Measurements from ENCODE around the gene GMDS.

GMDS gene

GRCh38 chr6:1790684-1791083 lies 454.7 kb downstream of the GMDS start:
- TF ChIP-seq, protein P1, sequence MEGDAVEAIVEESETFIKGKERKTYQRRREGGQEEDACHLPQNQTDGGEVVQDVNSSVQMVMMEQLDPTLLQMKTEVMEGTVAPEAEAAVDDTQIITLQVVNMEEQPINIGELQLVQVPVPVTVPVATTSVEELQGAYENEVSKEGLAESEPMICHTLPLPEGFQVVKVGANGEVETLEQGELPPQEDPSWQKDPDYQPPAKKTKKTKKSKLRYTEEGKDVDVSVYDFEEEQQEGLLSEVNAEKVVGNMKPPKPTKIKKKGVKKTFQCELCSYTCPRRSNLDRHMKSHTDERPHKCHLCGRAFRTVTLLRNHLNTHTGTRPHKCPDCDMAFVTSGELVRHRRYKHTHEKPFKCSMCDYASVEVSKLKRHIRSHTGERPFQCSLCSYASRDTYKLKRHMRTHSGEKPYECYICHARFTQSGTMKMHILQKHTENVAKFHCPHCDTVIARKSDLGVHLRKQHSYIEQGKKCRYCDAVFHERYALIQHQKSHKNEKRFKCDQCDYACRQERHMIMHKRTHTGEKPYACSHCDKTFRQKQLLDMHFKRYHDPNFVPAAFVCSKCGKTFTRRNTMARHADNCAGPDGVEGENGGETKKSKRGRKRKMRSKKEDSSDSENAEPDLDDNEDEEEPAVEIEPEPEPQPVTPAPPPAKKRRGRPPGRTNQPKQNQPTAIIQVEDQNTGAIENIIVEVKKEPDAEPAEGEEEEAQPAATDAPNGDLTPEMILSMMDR (IDR thresholded peaks at IDR 0.05; ENCODE audit: low read length), result no peak
- TF ChIP-seq EZH2 (optimal IDR thresholded peaks at IDR 0.05; ENCODE audit: low read depth, low read length) (no peak), EZH2phosphoT487 (IDR thresholded peaks at IDR 0.05; ENCODE audit: low read length) (no peak)
- no peak overlapping the region for H3K9ac ChIP-seq (ENCODE audit: low read length)

GRCh38 chr6:1789092-1789491 lies 456.3 kb downstream of the GMDS start:
- Histone ChIP-seq H3K27ac (ENCODE audit: low read length) (no peak overlapping the region), H3K9ac (ENCODE audit: low read length) (no peak overlapping the region), H4K20me1 (ENCODE audit: insufficient read depth, low read length) (no peaks in the 10 kb centered on the region), H3K4me3 (ENCODE audit: low read length) (no peak overlapping the region), H3F3A (ENCODE audit: insufficient read depth, low read length) (no peaks in the 10 kb centered on the region), H3K4me2 (ENCODE audit: low read depth, low read length) (no peak overlapping the region), H2AFZ (ENCODE audit: low read length) (no peak overlapping the region), H3K4me1 (ENCODE audit: low read length) (no peaks in the 10 kb centered on the region), H3K27me3 (replicated peaks; ENCODE audit: insufficient read depth, low read length) (no peaks in the 10 kb centered on the region), H3K9me2 (replicated peaks; ENCODE audit: insufficient read depth, low read length) (no peaks in the 10 kb centered on the region), H3K36me3 (replicated peaks; ENCODE audit: insufficient read depth, low read length) (no peaks in the 10 kb centered on the region), H3K9me3 (replicated peaks; ENCODE audit: insufficient read depth, low read length) (no peaks in the 10 kb centered on the region), H3K79me2 (ENCODE audit: low read length) (no peaks in the 10 kb centered on the region)
- DNase-seq, result no peak
- TF ChIP-seq, protein P1 (IDR thresholded peaks at IDR 0.05; ENCODE audit: low read length), result no peak
- TF ChIP-seq EZH2phosphoT487 (IDR thresholded peaks at IDR 0.05; ENCODE audit: low read length) (no peak), EZH2 (optimal IDR thresholded peaks at IDR 0.05; ENCODE audit: low read depth, low read length) (no peak)

More at GRCh38 chr6:1790684-1791083, 454.7 kb downstream of the GMDS start:
- no peak overlapping the region for H3K4me3 ChIP-seq (ENCODE audit: low read length)
- no peaks in the 10 kb centered on the region for H3K9me2 ChIP-seq (replicated peaks; ENCODE audit: insufficient read depth, low read length)
- H3F3A ChIP-seq (ENCODE audit: insufficient read depth, low read length), result no peaks in the 10 kb centered on the region
- H3K79me2 ChIP-seq (ENCODE audit: low read length), result no peaks in the 10 kb centered on the region
- no peak overlapping the region for H3K4me2 ChIP-seq (ENCODE audit: low read depth, low read length)
- no peak for DNase-seq
- H2AFZ ChIP-seq (ENCODE audit: low read length), result no peak overlapping the region
- H3K9me3 ChIP-seq (replicated peaks; ENCODE audit: insufficient read depth, low read length), result no peaks in the 10 kb centered on the region
- H3K27ac ChIP-seq (ENCODE audit: low read length), result no peak overlapping the region
- peaks cover under 1% of the 10 kb centered on the region; the same call in 1 of the 2 replicates for H3K4me1 ChIP-seq (ENCODE audit: low read length)
- no peaks in the 10 kb centered on the region for H3K36me3 ChIP-seq (replicated peaks; ENCODE audit: insufficient read depth, low read length)
- H4K20me1 ChIP-seq (ENCODE audit: insufficient read depth, low read length), result no peaks in the 10 kb centered on the region
- H3K27me3 ChIP-seq (replicated peaks; ENCODE audit: insufficient read depth, low read length), result no peaks in the 10 kb centered on the region

DNA sequence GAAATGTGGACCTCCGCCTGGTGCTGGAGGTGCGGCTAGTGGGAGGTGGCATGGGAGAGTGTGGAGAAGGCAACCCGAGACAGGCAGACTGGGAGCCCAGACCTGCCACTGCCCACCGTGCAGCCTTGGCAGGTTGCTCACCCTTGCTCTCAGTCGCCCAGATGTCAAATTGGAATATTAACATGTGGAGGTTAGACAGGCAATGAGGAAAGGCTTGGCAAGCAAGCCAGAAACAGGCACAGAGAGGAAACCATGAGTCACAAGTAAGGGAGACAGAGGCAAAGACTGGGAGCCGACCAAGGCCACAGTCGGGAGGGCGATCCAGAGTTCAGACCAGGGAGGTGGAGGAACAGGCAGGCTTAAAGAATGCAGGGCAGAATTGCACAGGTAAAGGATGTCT lies 457.5 kb downstream of the GMDS start:
- Histone ChIP-seq H3K79me2 (ENCODE audit: low read length) (no peaks in the 10 kb centered on the region), H3K9me2 (replicated peaks; ENCODE audit: insufficient read depth, low read length) (no peaks in the 10 kb centered on the region), H3K4me2 (ENCODE audit: low read depth, low read length) (no peak overlapping the region), H2AFZ (ENCODE audit: low read length) (no peak overlapping the region), H3F3A (ENCODE audit: insufficient read depth, low read length) (no peaks in the 10 kb centered on the region), H3K9ac (ENCODE audit: low read length) (no peak overlapping the region), H3K4me1 (ENCODE audit: low read length) (no peaks in the 10 kb centered on the region), H3K27me3 (replicated peaks; ENCODE audit: insufficient read depth, low read length) (no peaks in the 10 kb centered on the region), H3K36me3 (replicated peaks; ENCODE audit: insufficient read depth, low read length) (no peaks in the 10 kb centered on the region), H3K9me3 (replicated peaks; ENCODE audit: insufficient read depth, low read length) (no peaks in the 10 kb centered on the region), H3K4me3 (ENCODE audit: low read length) (no peak overlapping the region), H3K27ac (ENCODE audit: low read length) (no peak overlapping the region), H4K20me1 (ENCODE audit: insufficient read depth, low read length) (no peaks in the 10 kb centered on the region)
- DNase-seq, result no peak
- TF ChIP-seq EZH2 (optimal IDR thresholded peaks at IDR 0.05; ENCODE audit: low read depth, low read length), result no peak
- no peak for TF ChIP-seq EZH2phosphoT487 (IDR thresholded peaks at IDR 0.05; ENCODE audit: low read length)
- TF ChIP-seq, protein P1 (IDR thresholded peaks at IDR 0.05; ENCODE audit: low read length), result no peak
